Measurements from ENCODE around the gene IL10RB.

Gene IL10RB

DNA sequence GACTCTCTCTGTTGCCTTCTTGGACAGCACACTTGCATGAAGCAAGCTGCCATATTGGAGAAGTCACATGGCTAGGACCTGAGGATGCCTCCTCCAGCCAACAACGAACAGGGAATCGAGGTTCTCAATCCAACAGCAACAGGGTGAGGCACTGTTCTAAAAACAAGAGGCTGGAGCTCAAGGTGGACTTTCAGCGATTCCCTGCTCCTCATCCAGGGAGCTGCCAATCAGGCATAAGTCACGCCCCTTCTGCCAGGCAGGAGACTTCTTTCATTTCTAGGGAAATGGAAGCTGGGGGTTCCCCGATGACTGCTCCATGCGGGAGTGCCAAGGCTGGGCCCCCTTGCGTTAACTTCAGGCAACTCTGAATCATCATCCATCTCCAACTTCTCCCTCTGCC, 35.9 kb downstream of the IL10RB start:
- peak; percentile 8 for DNase-seq (ENCODE audit: low spot score)
- TF ChIP-seq, protein P1, sequence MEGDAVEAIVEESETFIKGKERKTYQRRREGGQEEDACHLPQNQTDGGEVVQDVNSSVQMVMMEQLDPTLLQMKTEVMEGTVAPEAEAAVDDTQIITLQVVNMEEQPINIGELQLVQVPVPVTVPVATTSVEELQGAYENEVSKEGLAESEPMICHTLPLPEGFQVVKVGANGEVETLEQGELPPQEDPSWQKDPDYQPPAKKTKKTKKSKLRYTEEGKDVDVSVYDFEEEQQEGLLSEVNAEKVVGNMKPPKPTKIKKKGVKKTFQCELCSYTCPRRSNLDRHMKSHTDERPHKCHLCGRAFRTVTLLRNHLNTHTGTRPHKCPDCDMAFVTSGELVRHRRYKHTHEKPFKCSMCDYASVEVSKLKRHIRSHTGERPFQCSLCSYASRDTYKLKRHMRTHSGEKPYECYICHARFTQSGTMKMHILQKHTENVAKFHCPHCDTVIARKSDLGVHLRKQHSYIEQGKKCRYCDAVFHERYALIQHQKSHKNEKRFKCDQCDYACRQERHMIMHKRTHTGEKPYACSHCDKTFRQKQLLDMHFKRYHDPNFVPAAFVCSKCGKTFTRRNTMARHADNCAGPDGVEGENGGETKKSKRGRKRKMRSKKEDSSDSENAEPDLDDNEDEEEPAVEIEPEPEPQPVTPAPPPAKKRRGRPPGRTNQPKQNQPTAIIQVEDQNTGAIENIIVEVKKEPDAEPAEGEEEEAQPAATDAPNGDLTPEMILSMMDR (conservative IDR thresholded peaks at IDR 0.05; ENCODE audit: low read depth) = no peak
- H3K27ac ChIP-seq = no peak overlapping the region
- ChIA-PET POLR2A (ENCODE audit: low non-redundant PET) (no interaction called here), CTCF (interaction anchor here (0.5 to 1.1 kb wide), 2 partner anchors 59 to 112 kb away, joined by 3 read pairs; no protein-coding TSS in a partner anchor)

DNA sequence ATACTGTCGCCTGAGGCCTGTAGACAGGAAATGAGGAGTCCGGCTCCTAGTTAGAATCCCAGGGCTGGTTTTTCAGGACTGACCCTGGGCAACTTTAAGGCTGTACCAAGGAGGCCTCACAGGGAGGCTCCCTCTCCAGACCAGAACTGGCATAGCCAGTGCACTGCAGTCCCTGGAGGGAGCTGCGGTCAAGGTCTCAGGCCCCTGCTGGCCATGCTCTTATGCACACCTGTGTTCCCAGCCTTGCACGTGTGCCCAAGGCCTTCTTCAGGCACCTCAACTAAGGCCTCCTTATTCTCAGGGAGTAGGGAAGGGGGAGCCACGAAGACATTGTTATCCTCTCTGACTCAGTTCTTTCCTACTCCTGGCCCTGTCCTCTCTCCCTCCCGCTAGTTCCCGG, 36.6 kb downstream of the IL10RB start:
- POLR2A ChIA-PET (ENCODE audit: low non-redundant PET) = no interaction called here

DNA sequence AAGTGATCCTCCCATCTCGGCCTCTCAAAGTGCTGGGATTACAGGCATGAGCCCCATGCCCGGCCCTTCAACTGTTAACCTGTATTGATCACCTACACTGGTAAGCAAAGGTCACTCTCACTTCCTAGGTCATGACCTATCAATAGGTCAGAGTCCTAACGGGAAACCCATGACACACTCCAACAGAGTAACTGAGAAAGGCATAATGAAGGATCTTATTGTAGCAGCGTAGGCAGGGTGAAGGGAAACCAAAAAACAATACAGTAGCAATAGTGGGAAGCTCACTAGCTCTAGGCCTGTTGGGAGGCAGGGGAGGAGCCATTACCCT, 39.1 kb downstream of the IL10RB start:
- DNase-seq (ENCODE audit: low spot score) = no peak
- no peak overlapping the region for H3K27ac ChIP-seq
- POLR2A ChIA-PET (ENCODE audit: low non-redundant PET) = no interaction called here
- TF ChIP-seq, protein P1 (conservative IDR thresholded peaks at IDR 0.05; ENCODE audit: low read depth) = no peak
- CTCF ChIA-PET = no interaction called here

More for the DNA sequence above, 36.6 kb downstream of the IL10RB start:
- no peak overlapping the region for H3K27ac ChIP-seq
- TF ChIP-seq, protein P1 (conservative IDR thresholded peaks at IDR 0.05; ENCODE audit: low read depth) = no peak
- DNase-seq (ENCODE audit: low spot score) = no peak
- CTCF ChIA-PET = no interaction called here

DNA sequence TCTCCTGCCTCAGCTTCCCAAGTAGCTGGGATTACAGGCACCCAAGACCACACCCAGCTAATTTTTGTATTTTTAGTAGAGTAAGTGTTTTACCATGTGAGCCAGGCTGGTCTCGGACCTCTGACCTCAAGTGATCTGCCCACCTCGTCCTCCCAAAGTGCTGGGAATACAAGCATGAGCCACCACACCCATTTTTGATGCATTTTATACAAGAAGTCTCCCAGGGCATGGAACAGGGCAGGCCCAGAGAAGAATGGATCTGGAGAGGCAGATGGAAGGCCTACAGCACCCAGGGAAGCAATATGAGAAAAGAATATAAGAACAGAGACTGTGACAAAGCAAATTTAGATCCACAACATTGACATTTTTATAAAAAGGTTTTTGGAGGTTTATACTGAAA, 39.8 kb downstream of the IL10RB start:
- POLR2A ChIA-PET (ENCODE audit: low non-redundant PET) = no interaction called here
- H3K27ac ChIP-seq = no peak overlapping the region
- CTCF ChIA-PET = no interaction called here
- DNase-seq (ENCODE audit: low spot score) = no peak
- TF ChIP-seq, protein P1 (conservative IDR thresholded peaks at IDR 0.05; ENCODE audit: low read depth) = no peak

DNA sequence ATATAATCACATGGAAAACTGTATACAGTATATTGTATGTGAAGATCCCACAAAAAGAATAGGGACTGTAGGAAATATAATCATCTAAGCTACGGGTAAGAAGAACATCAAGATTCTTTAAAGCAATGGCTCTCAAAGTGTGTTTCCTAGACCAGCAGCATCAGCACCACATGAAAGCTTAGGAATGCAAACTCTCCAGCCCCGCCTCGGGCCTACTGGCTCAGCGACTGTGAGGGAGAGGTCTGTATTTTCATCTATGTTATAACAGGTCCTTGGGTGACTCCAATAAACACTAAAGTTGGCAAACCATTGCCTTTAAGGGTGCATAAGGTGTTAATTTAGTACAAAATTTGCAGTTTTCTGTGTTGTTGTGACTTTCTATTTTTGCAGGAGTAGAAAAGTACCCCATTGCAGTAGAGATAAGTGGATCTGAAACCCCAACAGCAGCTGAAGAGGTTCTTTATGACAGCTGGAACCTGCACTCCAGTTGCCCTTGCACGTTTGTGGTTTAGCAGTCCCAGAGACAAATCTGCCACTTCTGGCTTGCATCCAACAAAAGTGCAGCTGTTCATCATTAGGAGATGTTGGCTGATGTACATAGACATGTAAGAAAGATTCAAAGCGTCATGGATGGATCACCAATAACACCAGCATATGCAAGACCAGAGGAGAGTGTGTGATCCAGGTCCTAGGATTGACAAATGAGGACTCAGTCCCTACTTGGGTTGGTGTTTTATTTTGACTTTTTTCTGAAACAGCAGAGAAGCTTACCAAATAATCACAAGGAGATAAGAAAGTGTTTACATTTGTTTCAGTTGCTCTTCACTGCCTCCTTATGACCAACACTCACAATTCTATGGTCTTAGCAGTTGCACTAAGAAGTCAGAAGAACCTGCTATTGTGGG, 42.7 kb downstream of the IL10RB start:
- no peak for DNase-seq (ENCODE audit: low spot score)
- CTCF ChIA-PET = interaction anchor here (0.9 kb wide), 1 partner anchor 10 kb away, joined by 4 read pairs; no protein-coding TSS in a partner anchor
- POLR2A ChIA-PET (ENCODE audit: low non-redundant PET) = no interaction called here
- H3K27ac ChIP-seq = no peak overlapping the region
- TF ChIP-seq, protein P1 (conservative IDR thresholded peaks at IDR 0.05; ENCODE audit: low read depth) = no peak

DNA sequence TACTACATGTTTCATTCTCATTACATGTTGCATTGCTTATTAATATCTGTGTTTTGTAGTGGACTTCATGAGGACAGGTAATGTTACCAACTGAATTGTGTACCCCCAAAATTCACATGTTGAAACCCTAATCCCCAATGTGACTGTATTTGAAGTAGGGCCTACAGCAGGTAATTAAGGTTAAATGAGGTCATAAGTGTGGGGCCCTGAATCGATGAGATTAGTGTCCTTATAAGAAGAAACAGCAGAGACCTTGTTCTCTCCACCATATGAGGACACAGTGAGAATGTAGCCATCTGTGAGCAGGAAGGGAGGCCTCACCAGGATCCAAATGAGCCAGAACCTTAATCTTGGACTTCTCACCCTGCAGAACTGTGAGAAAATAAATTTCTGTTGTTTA, 43.6 kb downstream of the IL10RB start:
- TF ChIP-seq, protein P1 (conservative IDR thresholded peaks at IDR 0.05; ENCODE audit: low read depth) = no peak
- H3K27ac ChIP-seq = no peak overlapping the region
- POLR2A ChIA-PET (ENCODE audit: low non-redundant PET) = no interaction called here
- CTCF ChIA-PET = no interaction called here
- no peak for DNase-seq (ENCODE audit: low spot score)

All from RWPE1 (cell line).